A549 treated with CORT108297 at 1 μM for 4 hours (cell line): ENCODE data around the gene COL10A1. TPM values are rescaled to one million over a fixed set of nuclear protein-coding genes. Genes with fewer than 3 reads are reported as not detected.

Experiments
- total RNA-seq: library from RNA; stranded (reverse); fragments of 200-300 nt; extraction: Qiagen RNA extraction; gene quantifications from 5 replicates; pipeline ENCODE4 v1.2.3, GENCODE V29; 2022

COL10A1 gene
- total RNA-seq: 0.02 TPM in 1 of 5 replicates, not detected in the others

DNA sequence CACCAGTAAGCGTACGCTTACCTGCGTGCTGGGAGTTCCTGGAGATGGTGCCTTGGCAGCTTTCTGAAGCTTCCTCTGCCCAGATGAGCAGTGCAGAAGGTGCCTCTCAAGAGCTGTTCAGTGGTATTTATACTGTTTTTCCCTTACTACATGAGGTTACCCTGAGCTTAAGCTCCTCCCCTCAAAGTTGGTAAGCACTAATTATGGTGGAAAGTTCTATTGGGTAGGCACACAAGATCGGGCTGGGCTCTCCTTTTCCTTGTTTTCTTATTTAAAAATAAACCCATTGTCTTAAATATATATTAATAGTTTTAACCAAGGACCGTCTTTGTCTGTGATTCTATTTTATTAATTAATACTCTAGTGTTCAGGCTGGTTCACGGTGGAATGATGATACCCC, at the start of gene COL10A1:
Gene COL10A1 (minus strand): TSS at position 101 of the 400 bp plus-strand sequence. CDS start 640 bp downstream, outside the sequence.

DNA sequence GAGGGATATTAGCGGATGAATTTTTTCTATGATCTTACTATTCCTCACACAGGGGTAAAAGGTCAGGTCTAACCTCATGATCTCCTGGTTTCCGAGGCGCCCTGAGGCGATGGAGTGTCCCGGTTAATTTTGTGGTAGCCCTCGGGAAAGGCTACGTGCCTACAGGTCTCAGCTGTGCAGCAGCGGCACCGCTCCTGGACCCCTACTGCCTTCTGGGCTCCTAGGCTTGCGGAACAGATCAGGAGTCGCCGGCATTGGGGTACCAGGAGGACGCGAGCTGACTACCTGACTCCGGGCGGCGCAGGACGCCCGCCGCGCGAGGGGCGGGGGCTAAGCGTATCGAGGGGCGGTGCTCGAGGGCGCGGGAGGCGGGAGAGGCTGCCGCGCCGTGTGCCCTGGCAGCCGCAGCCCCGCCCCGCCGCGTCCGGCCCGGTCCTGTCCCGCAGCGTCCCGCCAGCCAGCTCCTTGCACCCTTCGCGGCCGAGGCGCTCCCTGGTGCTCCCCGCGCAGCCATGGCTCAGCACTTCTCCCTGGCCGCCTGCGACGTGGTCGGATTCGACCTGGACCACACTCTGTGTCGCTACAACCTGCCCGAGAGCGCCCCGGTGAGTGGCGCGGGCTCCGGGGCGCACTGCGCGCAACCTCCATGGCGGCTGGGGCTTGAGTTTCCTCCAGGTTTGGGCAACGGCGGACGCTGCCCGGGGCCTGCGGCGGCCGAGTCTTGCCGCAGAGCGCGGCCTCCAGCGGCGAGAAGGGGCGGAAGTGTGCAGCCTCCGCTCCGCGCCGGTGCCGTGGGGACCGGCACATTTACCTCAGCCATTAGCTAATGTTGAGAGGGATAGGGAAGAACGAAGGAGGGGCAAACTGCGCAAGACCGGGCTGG, 25.3 kb downstream of the COL10A1 start, which contains the start of gene NT5DC1:
Gene NT5DC1 (plus strand): TSS at position 435 of the 883 bp plus-strand sequence. CDS start 78 bp downstream, at position 513.

Other genes starting within 250 kb of the COL10A1 start
- 1.2 to 1.6 TPM (median 1.4 TPM) in 5 replicates for gene FRK, start 65.2 kb downstream of the COL10A1 start, total RNA-seq
- 22.7 to 30.2 TPM (median 28.4 TPM) in 5 replicates for gene NT5DC1, start 25.3 kb downstream of the COL10A1 start, total RNA-seq
- 2.9 to 3.6 TPM (median 3.4 TPM) in 5 replicates for gene TSPYL4, start 127.9 kb upstream of the COL10A1 start, total RNA-seq
- 27.7 to 33.6 TPM (median 28.2 TPM) in 5 replicates for gene TSPYL1, start 153.8 kb upstream of the COL10A1 start, total RNA-seq
- gene DSE, start 244.8 kb upstream of the COL10A1 start, total RNA-seq: 13.0 to 20.1 TPM (median 17.4 TPM) in 5 replicates